ENCODE data around the gene ADCY1. TPM values are rescaled to one million over a fixed set of nuclear protein-coding genes. Genes with fewer than 3 reads are reported as not detected.

ADCY1 gene
- total RNA-seq, 4 donors from 2014 or later: 0.49 to 1.2 (median 0.72) TPM

DNA sequence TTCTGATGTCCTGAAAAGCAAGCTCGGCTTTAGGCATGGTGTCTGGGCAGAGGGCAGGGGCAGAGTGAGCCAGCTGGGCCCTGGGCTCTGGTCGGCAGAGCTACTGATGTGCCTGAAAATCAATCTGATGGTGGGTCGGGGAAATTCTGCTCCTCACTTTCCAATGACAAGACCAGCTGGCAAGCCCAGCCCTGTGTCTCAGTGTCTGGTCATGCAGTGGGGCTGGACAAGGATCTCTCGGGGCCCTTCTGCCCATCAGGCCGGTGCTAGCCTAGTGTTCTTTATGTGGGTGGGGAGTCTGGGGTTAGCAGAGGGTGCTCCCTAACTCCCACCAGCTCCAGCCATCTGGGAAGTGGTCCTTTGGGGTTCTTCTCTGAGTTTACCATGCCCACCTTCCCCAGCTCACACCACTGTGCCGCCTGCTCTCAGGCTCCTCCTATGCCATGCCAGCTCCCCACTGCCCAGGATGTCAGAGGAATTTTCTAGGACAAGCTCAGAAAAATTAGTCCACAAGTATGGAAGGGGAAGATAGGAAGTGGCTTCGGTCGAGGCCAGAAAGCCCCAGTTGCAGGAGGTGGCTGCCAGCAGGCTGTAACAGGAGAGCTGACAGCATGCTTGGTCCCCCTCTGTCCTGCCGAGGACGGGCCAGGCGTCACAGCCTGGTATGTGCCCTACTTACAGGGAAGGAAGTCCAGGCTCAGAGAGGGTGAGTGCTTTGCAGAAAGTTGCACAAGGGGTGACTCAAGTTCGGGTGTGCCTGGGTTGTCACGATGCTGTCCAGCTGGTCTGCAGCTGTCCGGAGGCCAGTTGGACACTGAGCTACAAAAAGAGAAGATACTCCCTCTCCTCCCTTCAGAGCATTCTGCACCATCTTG, 135.2 kb downstream of the ADCY1 start:
- H3K4me1 ChIP-seq: no peaks in the 10 kb centered on the region
- TF ChIP-seq, protein P1, sequence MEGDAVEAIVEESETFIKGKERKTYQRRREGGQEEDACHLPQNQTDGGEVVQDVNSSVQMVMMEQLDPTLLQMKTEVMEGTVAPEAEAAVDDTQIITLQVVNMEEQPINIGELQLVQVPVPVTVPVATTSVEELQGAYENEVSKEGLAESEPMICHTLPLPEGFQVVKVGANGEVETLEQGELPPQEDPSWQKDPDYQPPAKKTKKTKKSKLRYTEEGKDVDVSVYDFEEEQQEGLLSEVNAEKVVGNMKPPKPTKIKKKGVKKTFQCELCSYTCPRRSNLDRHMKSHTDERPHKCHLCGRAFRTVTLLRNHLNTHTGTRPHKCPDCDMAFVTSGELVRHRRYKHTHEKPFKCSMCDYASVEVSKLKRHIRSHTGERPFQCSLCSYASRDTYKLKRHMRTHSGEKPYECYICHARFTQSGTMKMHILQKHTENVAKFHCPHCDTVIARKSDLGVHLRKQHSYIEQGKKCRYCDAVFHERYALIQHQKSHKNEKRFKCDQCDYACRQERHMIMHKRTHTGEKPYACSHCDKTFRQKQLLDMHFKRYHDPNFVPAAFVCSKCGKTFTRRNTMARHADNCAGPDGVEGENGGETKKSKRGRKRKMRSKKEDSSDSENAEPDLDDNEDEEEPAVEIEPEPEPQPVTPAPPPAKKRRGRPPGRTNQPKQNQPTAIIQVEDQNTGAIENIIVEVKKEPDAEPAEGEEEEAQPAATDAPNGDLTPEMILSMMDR (IDR thresholded peaks at IDR 0.05): no peak
- TF ChIP-seq POLR2AphosphoS5 (IDR thresholded peaks at IDR 0.05) (peak; percentile 42), EP300 (IDR thresholded peaks at IDR 0.05) (no peak), POLR2A (IDR thresholded peaks at IDR 0.05) (no peak)
- H3K27ac ChIP-seq: peak overlapping the region in 3 of 4 donors; percentile 25 to 62 (median 54)
- ATAC-seq: peak; percentile 93
- H3K4me3 ChIP-seq: no peak overlapping the region
- no peaks in the 10 kb centered on the region for H3K9me3 ChIP-seq
- peaks cover 0 to 8% of the 10 kb centered on the region in 2 donors for H3K36me3 ChIP-seq
- 70 to 84% methylated on average over 2 to 4 of the region's 14 CpGs for WGBS, 2 donors (ENCODE audit: low coverage in 1 of 2)
- no peaks in the 10 kb centered on the region for H3K27me3 ChIP-seq

- ATAC-seq: no peak
- Histone ChIP-seq H3K27ac (peak overlapping the region in 1 of 4 donors; percentile 32), H3K4me3 (no peak overlapping the region), H3K4me1 (no peaks in the 10 kb centered on the region), H3K27me3 (no peaks in the 10 kb centered on the region), H3K9me3 (no peaks in the 10 kb centered on the region), H3K36me3 (peaks cover 0 to 8% of the 10 kb centered on the region in 2 donors)
- no peak for TF ChIP-seq POLR2AphosphoS5 (IDR thresholded peaks at IDR 0.05)
- no peak for TF ChIP-seq POLR2A (IDR thresholded peaks at IDR 0.05)
- TF ChIP-seq, protein P1 (IDR thresholded peaks at IDR 0.05): no peak
- TF ChIP-seq EP300 (IDR thresholded peaks at IDR 0.05): no peak
- WGBS, 2 donors (ENCODE audit: low coverage in 1 of 2): 82% methylated on average over 2 of the region's 13 CpGs; no CpG with 5 or more reads in 1 of the 2 donors
These were observed 136.3 kb downstream of the ADCY1 start for GRCh38 chr7:45710271-45711160.

DNA sequence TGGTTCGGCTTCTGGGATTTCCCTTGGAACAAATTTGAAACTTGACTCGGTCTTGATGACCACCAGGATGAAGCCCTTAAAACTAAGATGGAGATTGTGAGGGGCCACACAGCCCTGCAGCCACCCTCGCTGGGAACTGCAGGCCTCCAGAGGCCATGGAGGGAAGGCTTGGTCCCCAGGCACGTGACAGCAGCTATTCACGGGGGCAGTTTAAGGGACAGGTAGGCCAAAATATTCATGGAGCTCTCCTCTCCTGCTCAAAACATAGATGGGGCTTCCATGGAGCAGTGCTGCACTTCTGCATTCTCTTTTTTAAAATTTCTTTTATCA, 137.0 kb downstream of the ADCY1 start:
- H3K36me3 ChIP-seq: peaks cover 0 to 8% of the 10 kb centered on the region in 2 donors
- no peaks in the 10 kb centered on the region for H3K4me1 ChIP-seq
- no peaks in the 10 kb centered on the region for H3K27me3 ChIP-seq
- WGBS, 2 donors (ENCODE audit: low coverage in 1 of 2): 88 to 100% methylated on average over 1 to 5 of the region's 5 CpGs
- ATAC-seq: no peak
- TF ChIP-seq POLR2A (IDR thresholded peaks at IDR 0.05): no peak
- no peak for TF ChIP-seq EP300 (IDR thresholded peaks at IDR 0.05)
- TF ChIP-seq, protein P1 (IDR thresholded peaks at IDR 0.05): no peak
- no peak for TF ChIP-seq POLR2AphosphoS5 (IDR thresholded peaks at IDR 0.05)
- H3K9me3 ChIP-seq: no peaks in the 10 kb centered on the region
- H3K4me3 ChIP-seq: no peak overlapping the region
- H3K27ac ChIP-seq: no peak overlapping the region

- TF ChIP-seq POLR2AphosphoS5 (IDR thresholded peaks at IDR 0.05): no peak
- no peak for TF ChIP-seq EP300 (IDR thresholded peaks at IDR 0.05)
- TF ChIP-seq, protein P1 (IDR thresholded peaks at IDR 0.05): no peak
- H3K27me3 ChIP-seq: no peaks in the 10 kb centered on the region
- H3K9me3 ChIP-seq: no peaks in the 10 kb centered on the region
- H3K27ac ChIP-seq: no peak overlapping the region
- H3K4me3 ChIP-seq: no peak overlapping the region
- H3K36me3 ChIP-seq: peaks cover 0 to 8% of the 10 kb centered on the region in 2 donors
- no peak for ATAC-seq
- 75 to 100% methylated on average over 1 of the region's 2 CpGs for WGBS, 2 donors (ENCODE audit: low coverage in 1 of 2)
- H3K4me1 ChIP-seq: no peaks in the 10 kb centered on the region
These were observed 138.0 kb downstream of the ADCY1 start for GRCh38 chr7:45712057-45712689.
